ENCODE results near the gene HNRNPDL. TPM values are rescaled to one million over a fixed set of nuclear protein-coding genes. Genes with fewer than 3 reads are reported as not detected.

The HNRNPDL gene
- total RNA-seq, 4 donors from 2014 or later: 93.6 to 124 (median 107) TPM

DNA sequence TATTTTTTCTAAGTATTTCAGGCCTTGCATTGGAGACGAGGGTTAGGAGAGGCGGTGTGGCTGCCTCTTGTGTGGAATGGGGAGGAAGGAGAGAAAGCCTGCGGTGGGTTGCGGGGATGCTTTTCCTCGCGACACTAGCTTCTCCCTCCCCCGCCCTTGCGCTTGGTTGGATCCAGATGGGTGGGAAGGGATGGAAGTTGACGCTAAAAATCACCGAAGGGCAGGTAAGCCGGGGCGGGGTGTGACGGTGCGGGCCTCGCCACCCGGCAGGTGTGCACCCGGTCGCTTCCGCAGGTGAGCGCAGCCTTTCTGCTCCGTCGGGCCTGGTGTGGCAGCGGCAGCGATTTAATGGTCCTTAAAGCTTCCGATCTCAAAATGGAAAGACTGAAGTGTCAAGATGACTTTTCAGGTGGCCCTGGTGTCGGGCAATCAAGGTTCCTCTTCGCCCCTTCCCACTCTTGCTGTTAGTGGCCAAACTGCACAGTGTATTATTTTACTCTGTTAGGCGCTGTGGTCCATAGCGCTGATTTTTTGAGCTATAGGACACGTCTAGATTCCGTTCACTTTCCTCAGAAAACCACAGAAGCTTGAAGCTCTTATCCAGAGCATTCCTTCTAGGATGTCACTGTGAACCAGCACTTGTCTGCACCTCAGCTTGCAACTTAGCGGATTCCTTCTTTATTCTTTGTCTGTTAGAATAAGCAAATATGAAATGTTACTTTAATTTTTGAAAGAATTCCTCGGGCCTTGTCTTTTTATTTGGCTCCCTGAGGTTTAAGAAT, 893 bp upstream of the HNRNPDL start:
- DNase-seq (ENCODE audit: low spot score in 2 of 2): peak in 1 of 2 donors; percentile 89
- intact Hi-C loops (cut with DNase I; ENCODE audit: low total_unique reads): no loop called here
- no peak for TF ChIP-seq POLR2A (IDR thresholded peaks at IDR 0.05)
- TF ChIP-seq, protein P1, sequence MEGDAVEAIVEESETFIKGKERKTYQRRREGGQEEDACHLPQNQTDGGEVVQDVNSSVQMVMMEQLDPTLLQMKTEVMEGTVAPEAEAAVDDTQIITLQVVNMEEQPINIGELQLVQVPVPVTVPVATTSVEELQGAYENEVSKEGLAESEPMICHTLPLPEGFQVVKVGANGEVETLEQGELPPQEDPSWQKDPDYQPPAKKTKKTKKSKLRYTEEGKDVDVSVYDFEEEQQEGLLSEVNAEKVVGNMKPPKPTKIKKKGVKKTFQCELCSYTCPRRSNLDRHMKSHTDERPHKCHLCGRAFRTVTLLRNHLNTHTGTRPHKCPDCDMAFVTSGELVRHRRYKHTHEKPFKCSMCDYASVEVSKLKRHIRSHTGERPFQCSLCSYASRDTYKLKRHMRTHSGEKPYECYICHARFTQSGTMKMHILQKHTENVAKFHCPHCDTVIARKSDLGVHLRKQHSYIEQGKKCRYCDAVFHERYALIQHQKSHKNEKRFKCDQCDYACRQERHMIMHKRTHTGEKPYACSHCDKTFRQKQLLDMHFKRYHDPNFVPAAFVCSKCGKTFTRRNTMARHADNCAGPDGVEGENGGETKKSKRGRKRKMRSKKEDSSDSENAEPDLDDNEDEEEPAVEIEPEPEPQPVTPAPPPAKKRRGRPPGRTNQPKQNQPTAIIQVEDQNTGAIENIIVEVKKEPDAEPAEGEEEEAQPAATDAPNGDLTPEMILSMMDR (IDR thresholded peaks at IDR 0.05): no peak
- peak overlapping the region; percentile 93 for H3K4me3 ChIP-seq (ENCODE audit: low read depth, poor library complexity, severe bottlenecking)
- 3% methylated on average over 33 of the region's 33 CpGs for WGBS, 2 donors

DNA sequence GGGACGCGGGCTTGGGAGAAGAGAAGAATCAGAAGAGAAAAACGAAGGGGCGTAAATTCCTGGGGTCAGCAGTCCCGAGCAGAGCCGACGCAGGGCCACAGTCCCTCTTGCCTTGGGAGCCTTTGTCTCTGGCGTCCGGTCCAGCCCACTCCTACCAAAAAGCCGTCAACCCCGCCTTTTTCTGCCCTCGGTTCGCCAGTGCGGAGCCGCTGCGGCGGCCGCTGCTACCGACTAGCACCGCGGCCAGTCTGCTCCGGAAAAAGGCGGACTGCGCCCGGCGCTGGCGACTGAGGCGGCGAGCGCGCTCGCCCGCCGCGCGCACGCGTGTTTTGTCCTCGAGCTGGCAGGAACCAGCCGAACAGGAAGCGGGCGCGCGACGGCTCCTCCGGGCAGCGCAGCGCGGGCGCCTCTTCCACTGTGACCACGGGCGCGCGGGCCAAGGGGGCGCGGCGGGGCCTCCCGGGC, 502 bp downstream of the HNRNPDL start:
- TF ChIP-seq, protein P1 (IDR thresholded peaks at IDR 0.05): no peak
- TF ChIP-seq POLR2A (IDR thresholded peaks at IDR 0.05): no peak
- WGBS, 2 donors: 0 to 1% methylated on average over 30 to 40 of the region's 58 CpGs
- DNase-seq (ENCODE audit: low spot score in 2 of 2): peak in 1 of 2 donors; percentile 56
- intact Hi-C loops (cut with DNase I; ENCODE audit: low total_unique reads): loop anchor here (5.0 kb wide), 1 partner anchor 57 kb away; the partner anchor contains the start of gene HNRNPD
- peak overlapping the region; percentile 93 for H3K4me3 ChIP-seq (ENCODE audit: low read depth, poor library complexity, severe bottlenecking)

DNA sequence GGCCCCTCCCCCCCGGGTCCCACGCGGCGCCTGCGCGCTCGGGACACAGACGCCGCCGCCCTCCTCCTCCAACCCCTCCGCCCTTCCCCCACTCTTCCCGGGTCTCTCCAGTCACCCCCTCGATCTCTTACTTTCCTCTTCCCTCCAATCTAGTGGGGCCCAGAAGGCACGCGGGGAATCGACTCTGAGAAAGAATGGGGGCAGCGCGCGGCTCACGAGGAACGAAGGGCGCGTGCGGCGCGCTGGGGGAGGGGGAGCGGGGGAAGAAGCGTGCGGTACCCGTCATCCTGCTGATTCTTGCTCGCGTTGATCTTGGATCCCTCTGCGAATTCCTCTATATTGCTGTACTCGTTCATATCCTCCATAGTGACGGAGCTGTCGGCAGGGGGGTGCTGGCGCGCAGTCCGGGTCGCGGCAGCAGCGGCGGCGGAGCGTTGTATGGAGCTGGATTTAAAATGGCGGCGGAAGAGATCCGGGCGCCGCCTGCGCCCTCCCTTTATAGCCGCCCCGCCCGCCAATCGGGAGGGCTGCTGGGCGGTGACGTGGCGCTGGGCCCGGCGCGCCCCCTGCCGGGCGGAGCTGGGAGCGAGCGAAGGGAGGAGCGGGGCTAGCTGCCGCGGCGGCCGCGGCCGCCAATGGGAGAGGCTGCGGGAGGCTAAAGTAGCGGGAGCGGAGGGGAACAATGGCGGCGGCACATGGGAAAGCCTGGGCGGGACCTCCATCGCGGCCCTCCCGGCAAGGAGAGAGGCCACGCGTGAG, 1.1 kb downstream of the HNRNPDL start:
- WGBS, 2 donors: 0% methylated on average over 68 to 83 of the region's 83 CpGs
- peak in 1 of 2 donors; percentile 39 for TF ChIP-seq POLR2A (IDR thresholded peaks at IDR 0.05)
- TF ChIP-seq, protein P1 (IDR thresholded peaks at IDR 0.05): no peak
- H3K4me3 ChIP-seq (ENCODE audit: low read depth, poor library complexity, severe bottlenecking): peak overlapping the region; percentile 93
- intact Hi-C loops (cut with DNase I; ENCODE audit: low total_unique reads): loop anchor here (5.0 kb wide), 1 partner anchor 57 kb away; the partner anchor contains the start of gene HNRNPD
- peak; percentile 89 to 98 for DNase-seq (ENCODE audit: low spot score in 2 of 2)

GRCh38 chr4:82428526-82428968, 1.7 kb downstream of the HNRNPDL start:
- intact Hi-C loops (cut with DNase I; ENCODE audit: low total_unique reads): loop anchor here (5.0 kb wide), 1 partner anchor 56 kb away; the partner anchor contains the start of gene HNRNPD
- H3K4me3 ChIP-seq (ENCODE audit: low read depth, poor library complexity, severe bottlenecking): peak overlapping the region; percentile 92
- DNase-seq (ENCODE audit: low spot score in 2 of 2): no peak
- TF ChIP-seq, protein P1 (IDR thresholded peaks at IDR 0.05): no peak
- no peak for TF ChIP-seq POLR2A (IDR thresholded peaks at IDR 0.05)
- WGBS, 2 donors: 1% methylated on average over 14 of the region's 14 CpGs

GRCh38 chr4:82425478-82425877, 4.8 kb downstream of the HNRNPDL start:
- 88 to 90% methylated on average over 10 of the region's 10 CpGs for WGBS, 2 donors
- H3K4me3 ChIP-seq (ENCODE audit: low read depth, poor library complexity, severe bottlenecking): no peak overlapping the region
- TF ChIP-seq, protein P1 (IDR thresholded peaks at IDR 0.05): no peak
- intact Hi-C loops (cut with DNase I; ENCODE audit: low total_unique reads): loop anchor here (5.0 kb wide), 1 partner anchor 53 kb away; the partner anchor contains the start of gene HNRNPD
- no peak for DNase-seq (ENCODE audit: low spot score in 2 of 2)

Measured in lower leg skin (tissue), 4 donors.